SU-DHL-6 (cell line): ENCODE measurements around the gene LRCH1.

ENCODE experiments used
- H2AFZ ChIP-seq: fragments of 200-600 bp; sonication (generic); 2 replicates; pipeline ENCODE4 v1.6.1; 2014; ENCODE audit warnings: low read depth, mild to moderate bottlenecking, moderate library complexity, mixed read lengths, antibody characterized with exemption, low read length; ENCODE audit not compliant: severe bottlenecking
- H3F3A ChIP-seq: fragments of 200-600 bp; shearing (Covaris generic); 2 replicates; pipeline ENCODE4 v1.6.0; 2016; ENCODE audit warnings: antibody characterized with exemption, mild to moderate bottlenecking; ENCODE audit not compliant: insufficient read depth
- H3K27ac ChIP-seq: fragments of 200-600 bp; sonication (generic); 2 replicates; pipeline ENCODE4 v1.5.1; 2016; ENCODE audit warnings: low read depth, mild to moderate bottlenecking, low read length, moderate library complexity, mixed read lengths
- H3K27me3 ChIP-seq: fragments of 200-600 bp; sonication (generic), shearing (Covaris generic); 2 replicates; pipeline ENCODE4 v1.6.0; 2014; ENCODE audit warnings: mild to moderate bottlenecking, low read length
- H3K36me3 ChIP-seq: fragments of 200-600 bp; sonication (generic); 2 replicates; pipeline ENCODE4 v1.6.1; 2014; ENCODE audit warnings: mild to moderate bottlenecking, low read length, mixed read lengths
- H3K4me2 ChIP-seq: fragments of 300-600, 200-600 bp; shearing (Covaris generic), sonication (generic); 2 replicates; pipeline ENCODE4 v1.6.0; 2014; ENCODE audit warnings: low read length, low read depth, mild to moderate bottlenecking; ENCODE audit not compliant: poor library complexity, severe bottlenecking
- H3K4me3 ChIP-seq: fragments of 200-600 bp; sonication (generic); 2 replicates; pipeline ENCODE4 v1.5.1; 2014; ENCODE audit warnings: antibody characterized with exemption, low read length, mild to moderate bottlenecking, mixed read lengths; ENCODE audit not compliant: insufficient read depth, poor library complexity, severe bottlenecking
- H3K79me2 ChIP-seq: fragments of 200-600 bp; sonication (generic); 2 replicates; pipeline ENCODE4 v1.6.1; 2014; ENCODE audit warnings: mild to moderate bottlenecking, low read length, moderate library complexity; ENCODE audit not compliant: insufficient read depth
- H3K9ac ChIP-seq: fragments of 200-600 bp; sonication (generic); 2 replicates; pipeline ENCODE4 v1.7.0; 2014; ENCODE audit warnings: mild to moderate bottlenecking, low read length
- H3K9me2 ChIP-seq: fragments of 200-600 bp; sonication (generic); replicated peaks from 2 replicates; pipeline ENCODE4 v1.6.1; 2014; ENCODE audit warnings: low read length; ENCODE audit not compliant: insufficient read depth
- H3K9me3 ChIP-seq: fragments of 200-600 bp; sonication (generic); 2 replicates; pipeline ENCODE4 v1.6.1; 2014; ENCODE audit warnings: low read length, mixed read lengths; ENCODE audit not compliant: insufficient read depth
- H4K20me1 ChIP-seq: fragments of 200-600 bp; sonication (generic); 2 replicates; pipeline ENCODE4 v1.6.1; 2014; ENCODE audit warnings: low read depth, mild to moderate bottlenecking, antibody characterized with exemption, low read length, moderate library complexity, mixed read lengths
- CTCF ChIP-seq: fragments of 200-600 bp; sonication (generic); IDR thresholded peaks from one replicate; pipeline ENCODE4 v1.5.1; 2017; ENCODE audit warnings: antibody characterized with exemption, mild to moderate bottlenecking, low read length, moderate library complexity; ENCODE audit not compliant: insufficient read depth, poor library complexity, severe bottlenecking
- EZH2phosphoT487 ChIP-seq: fragments of 200-600 bp; sonication (generic), shearing (Covaris generic); conservative IDR thresholded peaks from 2 replicates; pipeline ENCODE4 v1.6.1; 2018; ENCODE audit warnings: mild to moderate bottlenecking, antibody characterized with exemption, low read length, moderate library complexity, mixed read lengths

The LRCH1 gene

GRCh38 chr13:46683676-46684260 lies 130.8 kb downstream of the LRCH1 start:
- Histone ChIP-seq H3K27me3 (no peaks in the 10 kb centered on the region), H3K4me3 (no peak overlapping the region), H3K79me2 (peaks cover 26% of the 10 kb centered on the region), H3K4me2 (no peak overlapping the region), H3K27ac (no peak overlapping the region), H4K20me1 (no peaks in the 10 kb centered on the region), H3K36me3 (peaks cover 13% of the 10 kb centered on the region; the same call in 1 of the 2 replicates), H3K9ac (no peak overlapping the region), H3F3A (0 out of 2 replicates have a peak, but pooled peaks cover 7% of the 10 kb centered on the region), H3K9me2 (no peaks in the 10 kb centered on the region), H2AFZ (no peak overlapping the region), H3K9me3 (no peaks in the 10 kb centered on the region)
- TF ChIP-seq EZH2phosphoT487 (no peak), CTCF (no peak)

GRCh38 chr13:46684287-46685001 lies 131.5 kb downstream of the LRCH1 start:
- no peak for TF ChIP-seq CTCF
- no peak for TF ChIP-seq EZH2phosphoT487
- H3K27ac ChIP-seq: no peak overlapping the region

GRCh38 chr13:46685006-46685730 lies 132.2 kb downstream of the LRCH1 start:
- Histone ChIP-seq H3K4me3 (no peak overlapping the region), H3K79me2 (peaks cover 12% of the 10 kb centered on the region), H4K20me1 (no peaks in the 10 kb centered on the region), H3K9me3 (no peaks in the 10 kb centered on the region), H3K9me2 (no peaks in the 10 kb centered on the region), H3K27ac (no peak overlapping the region), H2AFZ (no peak overlapping the region), H3K36me3 (peaks cover 19% of the 10 kb centered on the region), H3K9ac (no peak overlapping the region), H3K27me3 (no peaks in the 10 kb centered on the region), H3K4me2 (no peak overlapping the region), H3F3A (0 out of 2 replicates have a peak, but pooled peaks cover 7% of the 10 kb centered on the region)
- no peak for TF ChIP-seq CTCF
- no peak for TF ChIP-seq EZH2phosphoT487

More at GRCh38 chr13:46684287-46685001, 131.5 kb downstream of the LRCH1 start:
- Histone ChIP-seq H3K36me3 (peaks cover 19% of the 10 kb centered on the region), H3K4me3 (no peak overlapping the region), H2AFZ (no peak overlapping the region), H3K27me3 (no peaks in the 10 kb centered on the region), H4K20me1 (no peaks in the 10 kb centered on the region), H3K4me2 (no peak overlapping the region), H3F3A (0 out of 2 replicates have a peak, but pooled peaks cover 7% of the 10 kb centered on the region), H3K9me3 (no peaks in the 10 kb centered on the region), H3K9ac (no peak overlapping the region), H3K9me2 (no peaks in the 10 kb centered on the region), H3K79me2 (peaks cover 19% of the 10 kb centered on the region)
